Subcutaneous abdominal adipose tissue (tissue), 5 donors: ENCODE results near the gene GPD1L.
"Not testable (repeated sequence)": the region's sequence is repeated elsewhere in the genome, so short reads cannot be mapped to it uniquely, and the experiment has no call there.

Source experiments
- H3K27ac ChIP-seq: one replicate; pipeline ENCODE4 v1.7.0; 2013; ENCODE audit warnings: low read depth, mild to moderate bottlenecking, inconsistent platforms, low read length, moderate library complexity
- H3K27me3 ChIP-seq, 5 donors: one replicate each; pipeline ENCODE4 v1.7.0; 2013; ENCODE audit warnings: low read length in 5 of 5, inconsistent platforms in 1 of 5; ENCODE audit not compliant: control insufficient read depth in 5 of 5, insufficient read depth in 4 of 5
- H3K36me3 ChIP-seq, 5 donors: one replicate each; pipeline ENCODE4 v1.7.0; 2013; ENCODE audit warnings: low read length in 5 of 5; ENCODE audit not compliant: control insufficient read depth in 5 of 5, insufficient read depth in 5 of 5
- H3K4me1 ChIP-seq, 5 donors: one replicate each; pipeline ENCODE4 v1.7.0; 2013; ENCODE audit warnings: low read length in 5 of 5, mild to moderate bottlenecking in 3 of 5, moderate library complexity in 1 of 5; ENCODE audit not compliant: control insufficient read depth in 5 of 5, insufficient read depth in 5 of 5
- H3K4me3 ChIP-seq, 5 donors: one replicate each; pipeline ENCODE4 v1.7.0; 2013; ENCODE audit warnings: low read length in 5 of 5, low read depth in 1 of 5
- H3K9ac ChIP-seq, 5 donors: one replicate each; pipeline ENCODE4 v1.7.0; 2013; ENCODE audit warnings: low read length in 5 of 5, mild to moderate bottlenecking in 4 of 5, moderate library complexity in 3 of 5
- H3K9me3 ChIP-seq, 5 donors: one replicate each; pipeline ENCODE4 v1.7.0; 2013; ENCODE audit warnings: low read length in 5 of 5; ENCODE audit not compliant: control insufficient read depth in 5 of 5
- donor health status: healthy.
- donor health status: healthy.
- donor health status: healthy.
- donor health status: healthy.
- donor health status: healthy.

GPD1L gene

DNA sequence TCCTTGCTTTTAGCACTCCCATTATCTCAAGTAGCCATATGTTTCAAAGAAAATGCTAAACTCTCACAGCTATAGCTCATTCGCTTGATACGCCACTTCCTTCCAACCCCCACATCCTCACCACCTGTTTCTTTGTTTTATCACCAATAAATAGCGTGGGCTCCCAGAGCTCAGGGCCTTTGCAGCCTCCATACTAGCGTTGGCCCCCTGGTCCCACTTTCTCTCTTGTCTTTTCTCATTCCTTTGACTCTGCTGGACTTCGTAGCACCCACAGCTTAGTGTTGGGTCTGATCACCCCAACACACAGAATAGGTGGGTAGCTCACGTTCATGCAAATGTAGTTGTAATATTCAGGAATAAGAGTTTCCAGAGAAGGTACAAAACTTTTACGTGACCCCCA lies 4.1 kb upstream of the GPD1L start:
- Histone ChIP-seq H3K36me3 (no peaks in the 10 kb centered on the region), H3K9me3 (peaks cover 4 to 26% (median 22%) of the 10 kb centered on the region in 5 donors), H3K4me3 (no peak overlapping the region), H3K27me3 (no peaks in the 10 kb centered on the region), H3K4me1 (peaks cover 0 to 13% (median 10%) of the 10 kb centered on the region in 5 donors), H3K9ac (no peak overlapping the region), H3K27ac (no peak overlapping the region)

DNA sequence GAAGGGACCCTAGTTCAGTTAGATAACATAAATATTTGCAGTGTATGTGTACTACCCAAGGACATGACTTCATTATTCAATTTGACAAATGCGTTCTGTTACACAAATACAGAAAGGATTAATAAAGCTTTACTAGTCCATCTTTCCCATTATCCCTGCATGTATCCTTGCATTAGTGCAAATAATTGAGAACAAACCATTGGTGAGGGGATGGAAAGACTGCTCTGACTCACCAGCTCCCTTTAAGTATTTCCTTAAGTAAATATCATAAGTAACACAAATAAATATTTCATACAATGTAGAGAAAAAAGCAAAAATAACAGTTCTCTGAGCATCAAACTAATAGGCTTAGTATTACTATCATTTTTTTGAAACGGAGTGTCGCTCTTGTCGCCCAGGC lies 1.9 kb upstream of the GPD1L start:
- peaks cover 0 to 32% (median 31%) of the 10 kb centered on the region in 5 donors for H3K4me1 ChIP-seq
- no peak overlapping the region for H3K9ac ChIP-seq
- H3K9me3 ChIP-seq = peaks cover 4 to 26% (median 22%) of the 10 kb centered on the region in 5 donors
- H3K4me3 ChIP-seq = no peak overlapping the region
- no peaks in the 10 kb centered on the region for H3K36me3 ChIP-seq
- no peaks in the 10 kb centered on the region for H3K27me3 ChIP-seq
- no peak overlapping the region for H3K27ac ChIP-seq

DNA sequence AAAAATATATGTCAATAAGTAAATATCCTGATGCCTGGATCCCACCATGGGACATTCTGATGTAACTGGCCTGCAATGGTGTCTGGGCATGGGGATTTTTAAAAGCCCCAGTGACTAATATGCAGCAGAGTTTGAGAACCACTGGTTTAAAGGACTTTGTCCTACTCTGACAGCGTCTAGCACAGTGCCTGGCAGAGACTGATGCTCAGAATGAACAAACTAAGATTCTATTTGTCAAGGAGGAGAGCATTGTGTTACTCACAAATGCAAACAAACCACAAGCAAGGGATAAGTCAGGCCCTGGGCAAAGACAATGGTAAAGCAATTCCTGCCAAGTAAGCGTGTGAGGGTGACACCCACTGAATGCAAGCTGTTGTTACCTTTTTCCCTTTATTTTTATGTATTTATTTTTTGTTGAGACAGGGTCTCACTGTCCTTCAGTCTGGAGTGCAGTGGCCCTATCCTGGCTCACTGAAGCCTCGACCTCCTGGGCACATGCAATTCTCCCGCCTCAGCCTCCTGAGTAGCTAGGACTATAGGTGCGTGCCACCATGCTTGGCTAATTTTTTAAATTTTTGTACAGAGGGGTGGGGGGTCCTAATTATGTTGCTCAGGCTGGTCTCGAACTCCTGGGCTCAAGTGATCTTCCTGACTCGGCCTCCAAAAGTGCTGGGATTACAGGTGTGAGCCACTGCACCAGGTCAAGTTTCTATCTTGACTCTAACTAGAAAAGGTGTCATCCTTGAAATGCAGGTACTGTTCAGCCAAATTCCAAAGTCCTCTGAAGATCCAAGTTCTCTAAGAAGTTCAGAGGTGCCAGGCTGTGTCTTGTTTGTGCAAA lies 909 bp upstream of the GPD1L start:
- Histone ChIP-seq H3K9me3 (peaks cover 4 to 24% (median 20%) of the 10 kb centered on the region in 5 donors), H3K4me1 (peaks cover 0 to 42% (median 41%) of the 10 kb centered on the region in 5 donors), H3K36me3 (no peaks in the 10 kb centered on the region), H3K9ac (peak overlapping the region in 2 of 5 donors; percentile 10 to 60), H3K4me3 (peak overlapping the region; percentile 53 to 89 (median 83)), H3K27me3 (no peaks in the 10 kb centered on the region), H3K27ac (no peak overlapping the region)

- Histone ChIP-seq H3K4me3 (peak overlapping the region; percentile 78 to 89 (median 84)), H3K9me3 (peaks cover 2 to 9% (median 7%) of the 10 kb centered on the region in 5 donors), H3K27me3 (no peaks in the 10 kb centered on the region), H3K4me1 (peaks cover 0 to 48% (median 42%) of the 10 kb centered on the region in 5 donors), H3K9ac (peak overlapping the region; percentile 28 to 81 (median 60)), H3K36me3 (no peaks in the 10 kb centered on the region), H3K27ac (peak overlapping the region; percentile 57)
Measured at GRCh38 chr3:32106929-32107362, 526 bp downstream of the GPD1L start.

DNA sequence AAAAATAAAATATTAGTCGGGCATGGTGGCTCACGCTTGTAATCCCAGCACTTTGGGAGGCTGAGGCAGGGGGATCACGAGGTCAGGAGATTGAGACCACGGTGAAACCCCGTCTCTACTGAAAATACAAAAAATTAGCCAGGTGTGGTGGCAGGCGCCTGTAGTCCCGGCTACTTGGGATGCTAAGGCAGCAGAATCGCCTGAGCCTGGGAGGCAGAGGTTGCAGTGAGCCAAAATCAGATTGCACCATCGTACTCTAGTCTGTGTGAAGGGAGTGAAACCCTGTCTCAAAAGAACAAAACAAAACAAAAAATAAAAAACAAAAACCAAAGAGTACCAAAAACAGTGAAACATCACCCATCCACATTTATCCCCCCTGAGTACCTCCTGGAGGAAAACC lies 1.8 kb downstream of the GPD1L start:
- not testable (repeated sequence) for H3K9me3 ChIP-seq, H3K36me3 ChIP-seq, H3K27me3 ChIP-seq, H3K27ac ChIP-seq, H3K4me3 ChIP-seq, H3K9ac ChIP-seq
- H3K4me1 ChIP-seq = peaks cover 0 to 48% (median 42%) of the 10 kb centered on the region in 5 donors

- Histone ChIP-seq H3K4me3 (peak overlapping the region in 4 of 5 donors; percentile 9 to 59 (median 42)), H3K9me3 (no peaks in the 10 kb centered on the region), H3K9ac (no peak overlapping the region), H3K4me1 (peaks cover 0 to 48% (median 42%) of the 10 kb centered on the region in 5 donors), H3K27ac (peak overlapping the region; percentile 46), H3K36me3 (no peaks in the 10 kb centered on the region), H3K27me3 (no peaks in the 10 kb centered on the region)
Measured at GRCh38 chr3:32109256-32109655, 2.8 kb downstream of the GPD1L start.

DNA sequence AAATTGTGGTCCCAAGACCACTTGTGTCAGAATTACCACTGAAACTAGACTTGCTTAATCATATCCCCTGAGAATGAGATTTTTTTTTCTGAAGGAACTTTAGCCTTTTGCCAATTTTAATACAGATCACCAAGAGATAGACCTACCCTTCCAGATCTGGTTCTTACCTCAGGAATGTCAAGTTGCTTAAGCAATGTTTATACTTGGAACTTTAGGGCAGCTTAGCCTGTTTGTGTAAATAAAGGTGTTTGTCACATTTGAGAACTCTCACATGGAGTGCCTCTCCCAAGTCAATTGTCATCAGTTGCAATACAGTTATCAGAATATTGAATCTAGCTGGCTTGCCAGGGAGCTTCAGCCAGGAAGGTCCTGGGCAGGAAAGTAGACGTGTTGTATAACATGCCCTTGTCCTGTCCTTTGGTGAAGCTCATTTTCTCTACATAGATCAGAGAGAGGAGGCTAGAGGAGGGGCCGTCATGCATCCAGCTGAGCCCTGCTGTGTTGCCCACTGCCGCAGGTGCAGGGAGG lies 3.9 kb downstream of the GPD1L start:
- Histone ChIP-seq H3K27me3 (no peaks in the 10 kb centered on the region), H3K36me3 (no peaks in the 10 kb centered on the region), H3K9ac (no peak overlapping the region), H3K4me1 (peaks cover 0 to 48% (median 42%) of the 10 kb centered on the region in 5 donors), H3K4me3 (no peak overlapping the region), H3K9me3 (no peaks in the 10 kb centered on the region), H3K27ac (no peak overlapping the region)

GRCh38 chr3:32111560-32111959 lies 5.1 kb downstream of the GPD1L start:
- Histone ChIP-seq H3K27ac (no peak overlapping the region), H3K27me3 (no peaks in the 10 kb centered on the region), H3K9me3 (no peaks in the 10 kb centered on the region), H3K36me3 (no peaks in the 10 kb centered on the region), H3K9ac (no peak overlapping the region), H3K4me3 (no peak overlapping the region), H3K4me1 (peaks cover 0 to 44% (median 38%) of the 10 kb centered on the region in 5 donors)

- H3K4me3 ChIP-seq = no peak overlapping the region
- no peaks in the 10 kb centered on the region for H3K9me3 ChIP-seq
- no peaks in the 10 kb centered on the region for H3K36me3 ChIP-seq
- no peak overlapping the region for H3K9ac ChIP-seq
- no peak overlapping the region for H3K27ac ChIP-seq
- no peaks in the 10 kb centered on the region for H3K27me3 ChIP-seq
- peaks cover 0 to 26% (median 20%) of the 10 kb centered on the region in 5 donors for H3K4me1 ChIP-seq
Measured at GRCh38 chr3:32113566-32113965, 7.1 kb downstream of the GPD1L start.

GRCh38 chr3:32113981-32114545 lies 7.6 kb downstream of the GPD1L start:
- no peaks in the 10 kb centered on the region for H3K9me3 ChIP-seq
- H3K36me3 ChIP-seq = no peaks in the 10 kb centered on the region
- no peak overlapping the region for H3K27ac ChIP-seq
- no peaks in the 10 kb centered on the region for H3K27me3 ChIP-seq
- H3K4me1 ChIP-seq = peaks cover 0 to 22% (median 16%) of the 10 kb centered on the region in 5 donors
- H3K9ac ChIP-seq = no peak overlapping the region
- no peak overlapping the region for H3K4me3 ChIP-seq
